HL-60/S4 (cell line): Measurements from ENCODE around the gene ARMC9.
"Not testable (repeated sequence)": the region's sequence is repeated elsewhere in the genome, so short reads cannot be mapped to it uniquely, and the experiment has no call there.

Source experiments
- in situ Hi-C: fragments of 300-500 bp; cut with MboI; formaldehyde crosslinking; loops from 2 replicates; pipeline ENCODE4 v1.14.3; 2022; ENCODE audit warnings: low sequenced_read_pairs

Gene ARMC9

GRCh38 chr2:231336236-231336635, 137.8 kb downstream of the ARMC9 start:
- in situ Hi-C loops = no loop called here

- in situ Hi-C loops = no loop called here
Observed at GRCh38 chr2:231336700-231337099, 138.3 kb downstream of the ARMC9 start.

GRCh38 chr2:231337807-231338759, 139.7 kb downstream of the ARMC9 start:
- in situ Hi-C loops = no loop called here

- in situ Hi-C loops = no loop called here
Observed at GRCh38 chr2:231339316-231339715, 140.9 kb downstream of the ARMC9 start.

- in situ Hi-C loops = no loop called here
Observed at GRCh38 chr2:231341100-231341499, 142.7 kb downstream of the ARMC9 start.

GRCh38 chr2:231342061-231342711, 143.8 kb downstream of the ARMC9 start:
- in situ Hi-C loops = no loop called here

- in situ Hi-C loops = no loop called here
Observed at GRCh38 chr2:231343006-231343710, 144.7 kb downstream of the ARMC9 start.

GRCh38 chr2:231343988-231344387, 145.6 kb downstream of the ARMC9 start:
- in situ Hi-C loops = no loop called here

- in situ Hi-C loops = no loop called here
Observed at GRCh38 chr2:231344851-231345250, 146.4 kb downstream of the ARMC9 start.

- in situ Hi-C loops = no loop called here
Observed at GRCh38 chr2:231347081-231347480, 148.7 kb downstream of the ARMC9 start.

- in situ Hi-C loops = no loop called here
Observed at GRCh38 chr2:231347638-231348037, 149.2 kb downstream of the ARMC9 start.

- in situ Hi-C loops = no loop called here
Observed at GRCh38 chr2:231348173-231348572, 149.7 kb downstream of the ARMC9 start.

GRCh38 chr2:231348704-231349373, 150.4 kb downstream of the ARMC9 start:
- in situ Hi-C loops = no loop called here

GRCh38 chr2:231349374-231349735, 150.9 kb downstream of the ARMC9 start:
- in situ Hi-C loops = not testable (repeated sequence)

GRCh38 chr2:231351648-231352047, 153.2 kb downstream of the ARMC9 start:
- in situ Hi-C loops = no loop called here

GRCh38 chr2:231353469-231353868, 155.0 kb downstream of the ARMC9 start:
- in situ Hi-C loops = no loop called here

GRCh38 chr2:231355508-231356465, 157.4 kb downstream of the ARMC9 start:
- in situ Hi-C loops = no loop called here

- in situ Hi-C loops = no loop called here
Observed at GRCh38 chr2:231356466-231356844, 158.0 kb downstream of the ARMC9 start.

- in situ Hi-C loops = no loop called here
Observed at GRCh38 chr2:231357048-231357447, 158.6 kb downstream of the ARMC9 start.

- in situ Hi-C loops = no loop called here
Observed at GRCh38 chr2:231357931-231358330, 159.5 kb downstream of the ARMC9 start.
